Thyroid gland (tissue), 4 donors: ENCODE measurements around the gene SPAG17.

ENCODE experiments used
- CTCF ChIP-seq, 6 experiments: fragments of 200-600 bp in 3 of 6; fragments of 450-650 bp in 3 of 6; sonication (generic) in 3 of 6; IDR thresholded peaks; one replicate each; pipeline ENCODE4 v1.5.1; 2016 to 2019; ENCODE audit warnings: antibody characterized with exemption in 6 of 6, mild to moderate bottlenecking in 2 of 6, inconsistent platforms in 1 of 6, moderate library complexity in 1 of 6
- POLR2A ChIP-seq, 2 donors: fragments of 450-650 bp; IDR thresholded peaks; one replicate each; pipeline ENCODE4 v1.6.1; 2017; ENCODE audit warnings: antibody characterized with exemption in 2 of 2, mild to moderate bottlenecking in 2 of 2, moderate library complexity in 1 of 2

- no peak for TF ChIP-seq CTCF (IDR thresholded peaks at IDR 0.05)
- TF ChIP-seq POLR2A (IDR thresholded peaks at IDR 0.05) = no peak
Observed at GRCh38 chr1:118142546-118142945, 42.5 kb downstream of the SPAG17 start.
